Chondrocyte (in vitro differentiated cells): Measurements from ENCODE around the gene DDI2. TPM values are rescaled to one million over a fixed set of nuclear protein-coding genes. Genes with fewer than 3 reads are reported as not detected.
A peak's percentile ranks its signal among the peaks of the same experiment; 100 is the strongest.

Source experiments
- DNase-seq: peaks from one replicate; pipeline ENCODE4 v3.0.0; 2021; ENCODE audit warnings: mixed read lengths, low spot score
- H3K27ac Mint-ChIP-seq: one replicate; pipeline ENCODE4 v1.8.0; 2021; ENCODE audit warnings: mild to moderate bottlenecking, moderate library complexity, mixed read lengths; ENCODE audit not compliant: unreplicated experiment
- H3K27me3 Mint-ChIP-seq: 2 replicates; pipeline ENCODE4 v1.8.0; 2021; ENCODE audit warnings: low read depth, mixed read lengths
- H3K36me3 Mint-ChIP-seq: 2 replicates; pipeline ENCODE4 v1.8.0; 2021; ENCODE audit warnings: low read depth, mixed read lengths
- H3K4me1 Mint-ChIP-seq: 2 replicates; pipeline ENCODE4 v1.8.0; 2021; ENCODE audit warnings: low read depth, mild to moderate bottlenecking, mixed read lengths
- H3K4me3 Mint-ChIP-seq: one replicate; pipeline ENCODE4 v1.8.0; 2021; ENCODE audit warnings: mild to moderate bottlenecking, moderate library complexity, mixed read lengths; ENCODE audit not compliant: unreplicated experiment
- H3K9me3 Mint-ChIP-seq: 2 replicates; pipeline ENCODE4 v1.8.0; 2021; ENCODE audit warnings: low read depth, mixed read lengths
- CTCF ChIP-seq: fragments of 200-600 bp; sonication (generic); IDR thresholded peaks from 2 replicates; pipeline ENCODE4 v1.5.0; 2021; ENCODE audit warnings: antibody characterized with exemption, mild to moderate bottlenecking, moderate library complexity
- total RNA-seq: library from RNA; stranded (reverse); gene quantifications from 3 replicates; pipeline ENCODE4 v1.2.1, GENCODE V29; 2021

DDI2 gene
- total RNA-seq, 1 donor from 2014 or later = 20.0 TPM

DNA sequence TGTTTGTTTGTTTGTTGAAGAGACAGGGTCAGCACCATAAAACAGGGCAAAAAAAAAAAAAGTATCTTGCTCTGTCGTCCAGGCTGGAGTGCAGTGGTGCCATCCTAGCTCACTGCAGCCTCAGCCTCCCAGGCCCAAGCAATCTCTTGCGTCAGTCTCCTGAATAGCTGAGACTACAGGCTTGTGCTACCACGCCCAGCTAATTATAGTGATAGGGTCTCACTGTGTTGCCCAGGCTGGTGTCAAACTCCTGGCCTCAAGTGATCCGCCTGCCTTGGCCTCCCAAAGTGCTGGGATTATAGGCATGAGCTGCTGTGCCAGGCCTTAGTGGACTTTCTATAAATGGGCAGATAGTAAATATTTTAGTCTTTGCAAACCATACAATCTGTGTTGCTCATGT, 19.2 kb downstream of the DDI2 start:
- TF ChIP-seq CTCF = no peak
- no peaks in the 10 kb centered on the region for H3K4me1 Mint-ChIP-seq
- no peak overlapping the region for H3K27ac Mint-ChIP-seq
- no peaks in the 10 kb centered on the region for H3K27me3 Mint-ChIP-seq
- H3K36me3 Mint-ChIP-seq = peaks cover 34% of the 10 kb centered on the region
- H3K4me3 Mint-ChIP-seq = no peak overlapping the region
- no peaks in the 10 kb centered on the region for H3K9me3 Mint-ChIP-seq
- no peak for DNase-seq

DNA sequence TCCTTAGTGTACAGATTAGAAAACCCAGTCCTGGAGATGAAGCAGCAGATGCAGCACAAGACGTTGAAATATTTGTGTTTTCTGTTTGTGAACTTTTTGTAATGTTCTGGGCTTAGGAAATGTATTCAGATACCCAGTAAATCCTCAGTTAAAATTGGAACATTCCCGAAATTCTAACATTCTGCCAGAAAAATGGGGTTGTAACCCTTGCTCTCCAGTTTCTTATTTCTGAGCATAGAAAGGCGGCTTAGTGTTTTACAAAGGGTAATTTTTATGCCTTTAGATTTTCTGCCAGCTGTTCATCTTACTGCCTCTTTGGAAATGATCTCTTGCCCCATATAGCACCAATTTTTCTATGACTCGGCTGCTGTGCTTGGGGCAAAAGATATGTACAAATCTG, 20.6 kb downstream of the DDI2 start:
- no peak for TF ChIP-seq CTCF
- no peaks in the 10 kb centered on the region for H3K4me1 Mint-ChIP-seq
- DNase-seq = no peak
- H3K9me3 Mint-ChIP-seq = no peaks in the 10 kb centered on the region
- no peak overlapping the region for H3K4me3 Mint-ChIP-seq
- no peak overlapping the region for H3K27ac Mint-ChIP-seq
- peaks cover 37% of the 10 kb centered on the region for H3K36me3 Mint-ChIP-seq
- no peaks in the 10 kb centered on the region for H3K27me3 Mint-ChIP-seq

DNA sequence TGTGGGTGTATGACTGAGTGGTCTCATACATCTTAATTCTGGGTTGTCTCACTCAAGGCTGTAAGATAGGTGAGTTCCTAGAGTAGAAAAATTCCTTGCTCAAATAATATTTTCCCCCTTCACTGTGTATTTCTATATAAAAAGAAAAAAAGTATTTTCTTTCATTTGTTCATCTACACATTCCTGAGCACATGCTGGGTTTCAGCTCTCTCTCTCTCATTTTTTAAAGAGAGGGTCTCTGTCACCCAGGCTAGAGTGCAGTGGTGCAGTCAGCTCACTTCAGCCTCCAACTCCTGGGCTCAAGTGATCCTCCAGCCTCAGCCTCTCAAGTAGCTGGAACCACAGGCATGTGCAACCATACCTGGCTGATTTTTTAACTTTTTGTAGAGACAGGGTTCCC, 22.0 kb downstream of the DDI2 start:
- Mint-ChIP-seq H3K27ac (no peak overlapping the region), H3K4me1 (no peaks in the 10 kb centered on the region), H3K36me3 (peaks cover 32% of the 10 kb centered on the region), H3K4me3 (no peak overlapping the region), H3K9me3 (no peaks in the 10 kb centered on the region), H3K27me3 (no peaks in the 10 kb centered on the region)
- no peak for TF ChIP-seq CTCF
- no peak for DNase-seq

DNA sequence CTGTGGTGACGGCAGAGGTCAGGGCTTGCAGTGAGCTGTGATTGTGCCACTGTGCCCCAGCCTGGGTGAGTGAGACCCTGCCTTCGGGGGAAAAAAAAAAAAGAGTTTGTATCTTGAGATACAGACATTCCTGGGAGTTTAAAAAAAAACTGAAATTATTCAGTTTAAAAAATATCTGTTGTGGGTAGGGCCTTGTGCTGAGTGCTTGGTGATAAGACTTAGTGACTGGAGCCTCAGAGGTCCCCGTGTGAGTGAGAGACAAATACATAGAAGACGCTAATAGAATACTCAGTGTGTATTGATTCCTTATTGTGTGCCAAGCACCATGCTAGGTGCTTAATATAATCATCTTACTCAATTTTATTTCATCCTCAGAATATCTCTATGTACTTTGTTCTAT, 22.7 kb downstream of the DDI2 start:
- no peak for TF ChIP-seq CTCF
- peak overlapping the region; percentile 27 for H3K27ac Mint-ChIP-seq
- no peaks in the 10 kb centered on the region for H3K4me1 Mint-ChIP-seq
- no peak for DNase-seq
- H3K9me3 Mint-ChIP-seq = no peaks in the 10 kb centered on the region
- no peaks in the 10 kb centered on the region for H3K27me3 Mint-ChIP-seq
- peaks cover 31% of the 10 kb centered on the region for H3K36me3 Mint-ChIP-seq
- no peak overlapping the region for H3K4me3 Mint-ChIP-seq

DNA sequence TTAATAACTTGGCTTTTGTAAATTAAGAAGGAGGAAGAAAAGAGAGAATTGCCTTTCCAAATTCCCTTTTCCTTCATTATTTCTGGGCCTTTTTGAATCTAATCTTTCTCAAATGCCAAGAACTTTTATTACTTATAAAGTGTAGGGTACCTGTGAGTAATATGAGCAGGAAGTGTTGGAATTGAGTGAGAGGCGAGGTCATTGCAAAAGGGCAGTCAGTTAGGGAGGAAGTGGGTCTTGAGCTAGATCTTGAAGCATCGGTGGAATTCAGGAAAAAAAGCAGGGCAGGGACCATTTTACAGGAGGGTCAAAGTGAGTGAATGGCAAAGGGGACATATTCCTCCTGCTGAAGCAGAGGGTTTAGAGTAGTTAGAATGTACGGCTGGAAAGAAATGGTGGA, 23.4 kb downstream of the DDI2 start:
- DNase-seq = no peak
- H3K27ac Mint-ChIP-seq = peak overlapping the region; percentile 32
- no peaks in the 10 kb centered on the region for H3K27me3 Mint-ChIP-seq
- no peak for TF ChIP-seq CTCF
- H3K36me3 Mint-ChIP-seq = peaks cover 37% of the 10 kb centered on the region
- H3K4me1 Mint-ChIP-seq = no peaks in the 10 kb centered on the region
- no peaks in the 10 kb centered on the region for H3K9me3 Mint-ChIP-seq
- no peak overlapping the region for H3K4me3 Mint-ChIP-seq
